Tibial nerve (tissue), 4 donors: ENCODE measurements around the gene SOCS1.

Experiments used
- EP300 ChIP-seq, 2 donors: sonication (generic); formaldehyde crosslinking; IDR thresholded peaks; one replicate each; pipeline ENCODE4 v1.6.1; 2017; ENCODE audit warnings: antibody characterized with exemption in 2 of 2, mild to moderate bottlenecking in 1 of 2
- POLR2A ChIP-seq, 2 donors: fragments of 450-650 bp; IDR thresholded peaks; one replicate each; pipeline ENCODE4 v1.6.1; 2017; ENCODE audit warnings: antibody characterized with exemption in 2 of 2, mild to moderate bottlenecking in 2 of 2, moderate library complexity in 2 of 2
- TF ChIP-seq, protein P1 (sequence below), 5 experiments: fragments of 200-600 bp in 3 of 5; fragments of 450-650 bp in 2 of 5; sonication (generic) in 3 of 5; IDR thresholded peaks; one replicate each; pipeline ENCODE4 v1.5.1; 2016 to 2019; ENCODE audit warnings: antibody characterized with exemption in 5 of 5, mild to moderate bottlenecking in 3 of 5, moderate library complexity in 2 of 5

DNA sequence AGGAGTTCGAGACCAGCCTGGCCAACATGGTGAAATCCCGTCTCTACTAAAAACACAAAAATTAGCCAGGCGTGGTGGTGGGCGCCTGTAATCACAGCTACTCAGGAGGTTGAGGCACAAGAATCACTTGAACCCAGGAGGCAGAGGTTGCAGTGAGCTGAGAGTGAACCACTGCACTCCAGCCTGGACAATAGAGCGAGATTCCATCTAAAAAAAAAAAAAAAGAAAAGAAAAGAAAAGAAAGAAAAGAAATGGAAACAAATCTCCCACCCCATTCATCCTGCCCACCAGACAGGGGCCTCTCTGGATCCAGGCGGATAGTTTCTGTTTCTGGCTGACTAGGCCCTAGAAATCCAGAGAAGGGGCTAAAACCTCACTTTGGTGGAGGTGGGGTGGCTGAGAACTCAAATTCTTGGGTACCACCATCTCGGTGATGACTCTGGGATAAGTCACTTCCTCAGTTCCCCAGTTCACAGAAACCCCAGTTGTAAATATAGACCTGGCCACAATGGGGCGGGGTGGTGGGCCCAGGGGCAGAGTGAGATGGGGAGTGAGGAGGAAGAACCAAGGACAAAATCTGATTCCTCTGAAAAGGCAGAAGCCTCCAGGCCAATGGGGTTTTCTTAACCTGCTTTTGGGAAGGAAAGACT lies 22.2 kb downstream of the SOCS1 start:
- TF ChIP-seq, protein P1, sequence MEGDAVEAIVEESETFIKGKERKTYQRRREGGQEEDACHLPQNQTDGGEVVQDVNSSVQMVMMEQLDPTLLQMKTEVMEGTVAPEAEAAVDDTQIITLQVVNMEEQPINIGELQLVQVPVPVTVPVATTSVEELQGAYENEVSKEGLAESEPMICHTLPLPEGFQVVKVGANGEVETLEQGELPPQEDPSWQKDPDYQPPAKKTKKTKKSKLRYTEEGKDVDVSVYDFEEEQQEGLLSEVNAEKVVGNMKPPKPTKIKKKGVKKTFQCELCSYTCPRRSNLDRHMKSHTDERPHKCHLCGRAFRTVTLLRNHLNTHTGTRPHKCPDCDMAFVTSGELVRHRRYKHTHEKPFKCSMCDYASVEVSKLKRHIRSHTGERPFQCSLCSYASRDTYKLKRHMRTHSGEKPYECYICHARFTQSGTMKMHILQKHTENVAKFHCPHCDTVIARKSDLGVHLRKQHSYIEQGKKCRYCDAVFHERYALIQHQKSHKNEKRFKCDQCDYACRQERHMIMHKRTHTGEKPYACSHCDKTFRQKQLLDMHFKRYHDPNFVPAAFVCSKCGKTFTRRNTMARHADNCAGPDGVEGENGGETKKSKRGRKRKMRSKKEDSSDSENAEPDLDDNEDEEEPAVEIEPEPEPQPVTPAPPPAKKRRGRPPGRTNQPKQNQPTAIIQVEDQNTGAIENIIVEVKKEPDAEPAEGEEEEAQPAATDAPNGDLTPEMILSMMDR (IDR thresholded peaks at IDR 0.05) = no peak
- TF ChIP-seq POLR2A (IDR thresholded peaks at IDR 0.05) (no peak), EP300 (IDR thresholded peaks at IDR 0.05) (no peak)
